GM21390 (cell line): ENCODE results near the gene SYCP2.

ENCODE experiments used
- ATAC-seq: cut with Tn5 transposase; IDR thresholded peaks from one replicate; pipeline ENCODE4 v1.9.1; 2021; ENCODE audit not compliant: unreplicated experiment

The SYCP2 gene

GRCh38 chr20:59824711-59825562 is 108.5 kb downstream of the SYCP2 start:
- ATAC-seq, result no peak

- no peak for ATAC-seq
These were observed 109.8 kb downstream of the SYCP2 start for GRCh38 chr20:59823491-59824259.

GRCh38 chr20:59823030-59823423 is 110.4 kb downstream of the SYCP2 start:
- no peak for ATAC-seq

- no peak for ATAC-seq
These were observed 111.0 kb downstream of the SYCP2 start for GRCh38 chr20:59822291-59823029.

GRCh38 chr20:59821788-59822187 is 111.6 kb downstream of the SYCP2 start:
- no peak for ATAC-seq

GRCh38 chr20:59821201-59821600 is 112.2 kb downstream of the SYCP2 start:
- ATAC-seq, result no peak

GRCh38 chr20:59820204-59821041 is 113.0 kb downstream of the SYCP2 start:
- no peak for ATAC-seq

- no peak for ATAC-seq
These were observed 113.8 kb downstream of the SYCP2 start for GRCh38 chr20:59819496-59820203.

- no peak for ATAC-seq
These were observed 114.5 kb downstream of the SYCP2 start for GRCh38 chr20:59818911-59819310.

GRCh38 chr20:59817846-59818615 is 115.4 kb downstream of the SYCP2 start:
- no peak for ATAC-seq

GRCh38 chr20:59817406-59817805 is 116.0 kb downstream of the SYCP2 start:
- ATAC-seq, result no peak

GRCh38 chr20:59816146-59816738 is 117.2 kb downstream of the SYCP2 start:
- no peak for ATAC-seq

GRCh38 chr20:59814840-59815340 is 118.5 kb downstream of the SYCP2 start:
- ATAC-seq, result no peak

GRCh38 chr20:59813948-59814839 is 119.2 kb downstream of the SYCP2 start:
- ATAC-seq, result no peak
